HG03039 (cell line): Measurements from ENCODE around the gene RRN3.
"Not testable (repeated sequence)": the region's sequence is repeated elsewhere in the genome, so short reads cannot be mapped to it uniquely, and the experiment has no call there.

Experiments used
- ATAC-seq: cut with Tn5 transposase; IDR thresholded peaks from one replicate; pipeline ENCODE4 v1.9.1; 2021; ENCODE audit warnings: mild to moderate bottlenecking, moderate library complexity; ENCODE audit not compliant: unreplicated experiment

RRN3 gene

DNA sequence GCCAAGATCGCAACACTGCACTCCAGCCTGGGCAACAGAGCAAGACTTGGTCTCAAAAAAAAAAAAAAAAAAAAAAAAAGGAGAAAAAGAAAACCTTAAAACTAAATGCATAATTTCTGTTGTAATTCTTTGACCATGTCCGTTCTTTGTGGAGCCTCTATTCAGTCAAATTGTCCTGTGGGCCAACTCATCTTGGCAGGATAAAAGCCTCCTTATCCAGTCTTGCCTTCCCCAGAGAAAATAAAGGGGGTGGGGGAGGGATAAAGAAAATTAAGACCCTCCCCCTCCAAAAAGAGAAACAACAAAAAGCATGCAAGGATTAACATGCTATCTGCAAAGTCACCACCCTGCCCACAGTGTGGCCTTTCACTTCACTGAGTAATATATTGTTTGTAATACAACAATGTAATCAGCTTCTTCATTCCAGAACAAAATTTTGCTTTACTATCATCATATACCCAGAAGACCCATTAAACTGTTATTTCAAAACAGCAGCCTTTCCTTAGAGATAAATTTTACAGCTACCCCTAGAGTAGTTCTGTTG lies 5.4 kb upstream of the RRN3 start:
- ATAC-seq, result not testable (repeated sequence)

DNA sequence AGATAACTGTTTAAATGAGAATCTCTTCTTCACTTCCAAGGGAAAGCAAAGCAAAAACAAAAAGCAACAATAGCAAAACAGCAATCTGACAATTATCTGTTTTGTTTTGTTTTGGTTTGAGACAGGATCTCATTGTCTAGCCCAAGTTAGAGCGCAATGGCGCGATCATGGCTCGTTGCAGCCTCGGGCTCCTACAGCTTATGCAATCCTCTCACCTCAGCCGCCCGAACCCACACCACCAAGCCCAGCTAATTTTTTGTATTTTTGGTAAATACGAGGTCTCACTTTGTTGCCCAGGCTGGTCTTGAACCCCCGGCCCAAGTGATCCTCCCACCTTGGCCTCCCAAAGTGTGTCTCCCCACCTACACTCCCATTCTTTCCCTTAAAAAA lies 2.5 kb upstream of the RRN3 start:
- ATAC-seq, result not testable (repeated sequence)

DNA sequence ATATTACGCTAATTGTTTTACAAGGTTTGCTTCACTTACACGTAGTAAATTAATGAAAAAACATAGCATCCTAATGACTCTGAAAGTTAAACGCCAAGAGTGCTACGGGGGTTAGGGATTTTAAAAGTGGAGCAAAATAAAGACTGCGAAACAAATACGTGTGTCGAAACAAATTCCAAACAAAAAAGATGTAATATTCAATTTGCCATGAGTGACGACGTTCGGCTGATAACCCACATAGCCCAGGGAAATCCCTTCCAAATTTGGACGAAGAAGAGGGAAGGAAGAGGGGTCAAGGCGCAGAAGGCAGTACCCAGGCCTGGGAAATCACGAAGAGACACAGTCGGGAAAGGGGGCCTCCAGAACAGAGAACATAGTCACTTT lies 509 bp downstream of the RRN3 start:
- not testable (repeated sequence) for ATAC-seq

DNA sequence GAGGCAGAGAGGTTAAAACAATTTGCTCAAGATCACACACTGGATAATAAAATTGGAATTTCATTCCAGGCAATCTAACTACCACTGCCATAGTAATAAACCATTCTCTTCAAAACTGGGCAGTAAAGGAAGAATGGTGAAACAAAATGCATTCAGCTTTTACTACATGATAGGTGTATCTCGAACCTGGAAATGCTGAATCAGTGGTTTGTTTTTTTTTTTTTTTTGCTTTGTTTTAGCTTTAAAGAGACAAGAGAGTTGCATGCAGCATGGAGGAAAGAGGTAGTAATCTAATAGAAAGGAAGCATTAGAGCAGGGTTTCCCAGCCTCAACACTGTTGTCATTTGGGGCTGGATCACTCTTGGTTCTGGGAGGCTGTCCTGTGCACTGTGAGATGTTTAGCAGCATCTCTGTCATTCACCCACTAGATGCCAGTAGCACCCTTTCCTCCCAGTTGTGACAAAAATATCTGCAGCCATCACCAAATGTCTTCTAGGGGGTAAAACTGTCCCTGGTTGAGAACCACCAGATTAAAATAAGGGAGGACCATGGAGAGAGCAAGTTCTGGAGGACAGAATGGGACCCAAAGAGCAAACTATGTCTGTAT lies 3.3 kb downstream of the RRN3 start:
- ATAC-seq, result not testable (repeated sequence)

DNA sequence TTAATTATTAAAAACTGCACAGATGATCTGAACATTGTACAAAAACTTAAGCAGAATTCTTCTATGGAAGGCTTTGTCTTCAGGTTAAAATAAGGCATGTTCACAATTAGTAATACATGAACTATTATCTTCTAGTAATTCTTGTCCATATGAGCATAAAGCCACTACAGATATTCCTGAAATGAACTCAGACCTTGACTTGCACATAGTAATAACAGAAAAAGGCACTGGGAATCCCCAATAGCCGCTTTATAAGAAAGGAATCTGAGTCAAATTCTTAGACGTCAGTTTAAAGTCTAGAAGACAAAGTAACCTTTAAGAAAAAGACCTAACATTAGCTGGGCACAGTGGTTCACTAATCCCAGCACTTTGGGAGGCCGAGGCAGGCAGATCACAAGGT lies 11.3 kb downstream of the RRN3 start:
- ATAC-seq, result not testable (repeated sequence)

DNA sequence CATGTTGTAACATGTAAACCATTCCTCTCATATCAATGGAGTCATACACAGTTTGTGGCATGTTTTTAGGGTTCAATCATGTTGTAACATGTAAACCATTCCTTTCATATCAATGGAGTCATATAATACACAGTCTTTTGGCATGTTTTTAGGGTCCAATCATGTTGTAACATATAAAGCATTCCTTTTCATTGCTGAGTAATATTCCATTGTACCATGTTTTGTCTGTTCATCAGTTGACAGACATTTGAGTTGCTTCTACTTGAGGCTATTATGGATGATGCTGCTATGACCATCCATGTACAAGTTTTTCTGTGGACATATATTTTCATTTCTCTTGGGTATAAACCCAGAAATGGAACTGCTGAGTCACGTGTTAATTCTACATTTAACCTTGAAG lies 13.2 kb downstream of the RRN3 start:
- not testable (repeated sequence) for ATAC-seq

DNA sequence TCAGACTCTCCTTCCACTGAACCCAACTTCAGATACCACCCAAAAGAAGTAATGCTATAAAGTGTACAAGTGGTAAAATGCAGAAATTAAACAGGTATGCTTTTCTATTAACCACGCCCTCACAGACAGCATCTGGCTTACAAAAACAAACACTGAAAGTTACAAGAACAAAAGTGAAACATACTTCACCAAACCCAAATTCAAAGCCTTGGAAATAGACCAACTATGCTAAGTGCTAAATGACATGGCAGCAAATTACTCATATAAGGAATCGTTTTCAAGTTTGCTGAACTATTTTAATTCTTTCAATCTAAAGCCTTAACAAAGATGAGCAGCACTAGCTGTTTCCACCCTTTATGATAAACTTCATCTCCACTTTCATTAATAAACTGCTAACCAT lies 17.9 kb downstream of the RRN3 start:
- ATAC-seq, result not testable (repeated sequence)

DNA sequence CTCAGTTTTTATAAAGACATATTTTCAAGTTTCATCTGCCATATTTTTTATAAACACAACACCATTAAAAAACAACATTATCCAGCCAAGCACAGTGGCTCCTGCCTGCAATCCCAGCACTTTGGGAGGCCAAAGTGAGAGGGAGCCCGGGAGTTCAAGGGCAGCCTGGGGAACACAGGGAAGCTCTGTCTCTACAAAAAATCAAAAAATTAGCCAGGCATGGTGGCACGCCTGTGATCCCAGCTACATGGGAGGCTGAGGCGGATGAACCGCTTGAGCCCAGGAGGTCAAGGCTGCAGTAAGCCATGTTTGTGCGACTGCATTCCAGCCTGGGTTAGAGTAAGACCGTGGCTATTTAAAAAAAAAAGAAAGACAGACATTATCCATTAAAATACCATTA lies 21.0 kb downstream of the RRN3 start:
- no peak for ATAC-seq

DNA sequence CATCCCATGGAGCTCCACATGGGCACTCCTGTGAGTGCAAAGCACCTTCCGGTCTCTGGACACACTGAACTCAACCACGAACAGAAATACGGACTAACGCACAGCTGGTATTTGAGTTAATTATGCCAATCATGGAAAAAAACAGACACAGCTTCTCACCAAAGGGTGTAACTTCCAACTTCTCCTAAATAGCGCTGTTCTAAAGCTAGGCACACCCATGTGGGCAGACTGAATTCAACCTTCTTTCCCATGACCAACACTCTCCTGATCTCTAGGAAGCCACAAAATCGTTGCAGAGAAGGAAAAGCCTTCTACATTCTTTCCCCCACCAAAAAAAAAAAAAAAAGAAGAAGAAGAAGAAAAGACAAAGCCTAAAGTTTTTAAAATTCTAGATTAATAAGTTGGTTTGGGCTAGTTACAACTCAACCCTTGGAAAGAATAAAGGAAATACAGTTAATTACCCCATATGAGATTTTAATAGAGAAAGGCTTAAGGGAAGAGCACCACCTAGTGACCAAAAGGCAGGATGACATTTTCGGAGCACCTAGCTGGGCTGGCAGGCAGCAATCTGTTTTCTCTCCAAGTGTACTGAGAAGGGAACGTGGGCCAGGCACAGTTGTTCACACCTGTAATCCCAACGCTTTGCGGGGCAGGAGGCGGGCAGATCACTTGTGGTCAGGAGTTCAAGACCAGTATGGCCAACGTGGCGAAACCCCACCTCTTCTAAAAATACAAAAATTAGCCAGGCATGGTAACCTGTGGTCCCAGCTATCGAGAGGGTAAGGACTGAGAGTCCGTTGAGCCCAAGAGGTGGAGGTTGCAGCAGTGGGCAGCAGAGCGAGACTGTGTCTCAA lies 21.9 kb downstream of the RRN3 start:
- not testable (repeated sequence) for ATAC-seq

DNA sequence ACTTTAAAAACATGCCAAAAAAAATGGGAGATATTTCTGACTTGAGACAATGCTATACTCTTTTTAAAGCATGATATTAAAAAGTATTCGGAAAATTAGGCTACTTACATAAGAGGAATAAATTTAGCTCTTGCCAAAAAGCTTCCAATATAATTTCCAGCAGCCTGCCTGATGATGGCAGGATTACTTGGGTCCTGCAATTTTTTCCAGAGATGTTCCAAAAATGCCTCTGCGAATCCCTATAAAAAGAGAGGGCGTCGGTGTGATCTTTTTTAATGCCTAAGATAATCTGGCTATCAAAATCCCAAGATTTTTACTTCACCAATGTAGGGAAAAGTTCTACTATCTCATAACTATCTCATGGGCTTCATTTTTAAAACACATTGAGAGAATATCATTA lies 23.1 kb downstream of the RRN3 start:
- not testable (repeated sequence) for ATAC-seq

DNA sequence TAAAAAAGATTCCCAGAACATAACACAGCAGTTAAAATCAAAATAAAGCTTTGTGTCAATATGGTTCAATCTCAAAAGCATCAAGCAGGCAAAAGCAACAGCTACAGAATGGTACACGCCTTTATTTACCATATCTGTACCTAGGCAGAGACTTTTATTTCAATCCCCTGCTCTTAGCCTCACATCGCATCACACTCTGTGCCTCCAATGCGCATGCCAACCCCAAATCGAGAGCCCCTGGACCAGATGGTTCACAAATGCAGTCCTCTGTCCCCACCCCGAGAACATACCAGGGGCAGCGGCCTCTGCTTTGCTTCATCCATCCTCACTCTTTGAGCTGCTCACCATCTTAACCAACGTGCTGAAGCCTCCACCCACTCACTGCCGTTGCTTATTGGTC lies 27.4 kb downstream of the RRN3 start:
- ATAC-seq, result not testable (repeated sequence)

DNA sequence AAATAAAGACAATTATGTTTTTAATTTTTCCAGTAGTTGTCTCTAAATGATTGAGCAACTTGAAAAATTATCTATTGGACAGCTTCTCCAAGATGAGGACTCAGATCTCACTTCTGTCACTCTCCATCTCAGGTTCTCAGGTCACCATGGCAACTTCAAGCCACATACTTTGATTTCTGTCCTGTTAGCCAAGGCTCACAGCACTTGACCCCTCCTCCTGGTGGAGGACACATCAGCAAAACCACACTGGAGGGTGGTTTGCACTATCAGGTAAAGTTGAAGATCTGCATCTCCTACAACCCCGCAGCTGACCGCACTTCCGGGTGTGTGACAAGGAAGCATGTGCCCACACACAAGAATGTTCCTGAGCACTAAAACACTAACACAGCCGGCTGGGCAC lies 28.1 kb downstream of the RRN3 start:
- not testable (repeated sequence) for ATAC-seq

DNA sequence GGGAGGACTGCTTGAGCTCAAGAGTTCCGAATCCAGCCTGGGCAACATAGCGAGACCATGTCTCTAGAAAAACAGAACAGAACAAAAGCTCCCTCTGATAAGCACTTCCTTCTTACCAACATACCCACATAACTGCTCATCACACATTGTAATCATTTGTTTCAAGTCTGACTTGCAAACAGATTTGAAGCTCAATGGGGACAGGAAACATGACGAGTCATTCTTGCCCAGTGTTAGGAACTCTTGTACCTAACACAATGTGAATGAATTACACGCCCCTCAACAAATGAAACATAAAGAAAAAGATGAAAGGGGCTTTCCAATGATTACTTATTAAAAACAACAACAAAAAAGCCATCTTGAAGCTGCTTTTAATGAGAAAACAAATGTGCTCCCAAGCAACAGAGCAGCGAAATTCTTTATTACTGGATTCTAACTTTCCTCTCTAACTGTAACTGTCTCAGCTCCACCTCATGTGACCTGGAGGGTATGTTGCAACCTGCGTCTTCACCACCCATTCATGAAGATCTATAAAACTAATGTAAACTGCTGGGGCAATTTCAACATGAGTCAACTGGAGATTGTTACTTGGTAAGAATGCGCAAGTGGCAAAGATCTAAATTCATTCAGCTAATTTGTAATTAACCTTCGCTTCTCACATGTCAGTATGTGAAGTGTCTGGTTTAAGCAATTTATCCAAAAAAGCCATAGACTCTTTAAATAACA lies 31.8 kb downstream of the RRN3 start:
- ATAC-seq, result not testable (repeated sequence)

DNA sequence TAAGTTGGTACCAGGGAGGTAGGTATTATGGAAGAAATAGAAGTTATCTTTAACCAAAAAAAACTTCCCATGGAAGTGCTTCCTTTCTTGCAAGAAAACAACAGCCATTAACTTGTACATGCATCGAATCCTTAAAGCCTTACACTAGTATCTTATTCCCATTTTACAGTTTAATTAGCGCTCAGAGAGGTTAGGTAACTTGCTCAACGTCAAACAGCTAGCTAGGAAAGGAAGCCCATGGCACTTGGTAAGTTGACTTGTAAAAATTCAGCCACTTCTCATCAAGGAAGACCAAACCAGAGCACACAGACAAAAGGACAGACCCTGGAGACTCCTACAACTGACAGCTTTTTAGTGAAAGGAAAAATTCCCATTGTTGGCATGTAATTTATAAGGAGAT lies 34.7 kb downstream of the RRN3 start:
- ATAC-seq, result no peak

DNA sequence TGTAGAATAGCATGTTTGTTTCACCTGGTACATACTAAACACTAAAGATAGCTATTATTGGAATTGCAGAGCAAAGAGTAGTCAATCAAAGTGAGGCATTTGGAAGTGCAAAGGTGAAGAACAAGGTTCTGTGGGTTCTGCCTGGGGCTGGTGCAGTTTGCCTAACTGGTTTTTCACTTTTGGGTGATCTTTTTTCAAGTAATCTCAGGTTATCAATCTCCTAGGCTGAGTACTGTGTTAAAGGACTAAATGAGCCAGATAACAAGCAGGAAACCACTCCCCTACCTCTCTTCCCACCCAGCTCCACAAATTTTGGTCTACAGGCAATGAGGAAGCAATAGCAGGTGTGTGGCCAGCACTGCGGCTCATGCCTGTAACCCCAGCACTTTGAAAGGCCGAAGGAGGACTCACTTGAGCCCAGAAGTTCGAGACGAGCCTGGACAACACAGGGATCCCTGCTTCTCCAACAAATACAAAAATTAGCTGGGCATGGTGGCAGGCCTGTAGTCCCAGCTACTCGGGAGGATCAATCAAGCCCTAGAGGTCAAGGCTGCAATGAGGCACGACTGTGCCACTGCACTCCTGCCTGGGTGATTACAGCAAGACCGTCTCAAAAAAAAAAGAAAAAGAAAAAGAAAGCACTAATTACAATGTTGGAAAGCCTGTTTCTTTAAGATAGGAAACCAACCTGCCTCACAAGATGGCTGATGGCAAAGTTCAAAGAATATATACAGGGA lies 36.2 kb downstream of the RRN3 start:
- no peak for ATAC-seq

DNA sequence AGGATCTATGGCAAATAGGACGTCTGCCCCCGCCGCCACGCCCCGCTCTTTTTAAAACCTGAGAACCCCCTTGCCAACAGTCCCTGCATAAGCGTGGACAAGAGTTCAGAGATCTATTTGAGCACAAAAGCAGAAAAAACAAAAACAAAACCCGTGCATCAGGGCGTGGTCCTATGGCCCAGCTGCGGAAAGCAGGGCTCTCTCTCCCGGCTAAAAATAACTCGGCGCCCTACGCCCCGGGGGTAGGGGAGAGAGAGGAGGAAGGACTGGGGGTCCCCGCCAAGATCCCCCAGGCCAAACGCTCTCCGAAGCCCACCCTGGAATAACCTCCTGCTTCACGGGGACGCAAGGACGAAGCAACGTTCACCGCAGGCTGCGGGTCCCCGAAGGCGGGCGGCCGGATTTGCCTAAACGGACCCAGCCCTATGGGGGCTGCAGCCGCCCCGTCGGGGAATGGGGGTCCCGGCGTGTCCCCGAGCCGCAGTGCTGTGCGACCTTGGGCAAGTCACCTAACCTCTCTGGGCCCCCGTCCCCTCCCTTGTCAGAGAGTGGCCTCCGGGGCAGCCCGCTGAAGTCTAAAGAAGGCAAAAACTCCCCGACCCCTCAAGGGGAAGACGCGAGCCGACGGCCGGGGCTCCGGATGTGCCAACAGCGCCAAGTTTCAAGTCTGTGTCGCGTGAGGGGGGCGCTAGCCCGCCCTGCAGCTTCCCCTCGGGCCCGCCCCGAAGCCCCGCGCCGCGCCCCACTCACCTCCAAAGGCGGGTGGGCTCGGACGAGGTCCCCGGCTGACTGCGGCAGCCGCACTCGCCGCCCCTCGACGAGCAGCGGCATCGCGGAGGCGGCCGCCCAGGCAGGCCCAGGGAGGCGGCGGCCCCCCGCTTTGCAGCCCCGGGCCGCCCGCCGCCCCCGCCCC lies 38.7 kb downstream of the RRN3 start:
- ATAC-seq, result peak; percentile 51

DNA sequence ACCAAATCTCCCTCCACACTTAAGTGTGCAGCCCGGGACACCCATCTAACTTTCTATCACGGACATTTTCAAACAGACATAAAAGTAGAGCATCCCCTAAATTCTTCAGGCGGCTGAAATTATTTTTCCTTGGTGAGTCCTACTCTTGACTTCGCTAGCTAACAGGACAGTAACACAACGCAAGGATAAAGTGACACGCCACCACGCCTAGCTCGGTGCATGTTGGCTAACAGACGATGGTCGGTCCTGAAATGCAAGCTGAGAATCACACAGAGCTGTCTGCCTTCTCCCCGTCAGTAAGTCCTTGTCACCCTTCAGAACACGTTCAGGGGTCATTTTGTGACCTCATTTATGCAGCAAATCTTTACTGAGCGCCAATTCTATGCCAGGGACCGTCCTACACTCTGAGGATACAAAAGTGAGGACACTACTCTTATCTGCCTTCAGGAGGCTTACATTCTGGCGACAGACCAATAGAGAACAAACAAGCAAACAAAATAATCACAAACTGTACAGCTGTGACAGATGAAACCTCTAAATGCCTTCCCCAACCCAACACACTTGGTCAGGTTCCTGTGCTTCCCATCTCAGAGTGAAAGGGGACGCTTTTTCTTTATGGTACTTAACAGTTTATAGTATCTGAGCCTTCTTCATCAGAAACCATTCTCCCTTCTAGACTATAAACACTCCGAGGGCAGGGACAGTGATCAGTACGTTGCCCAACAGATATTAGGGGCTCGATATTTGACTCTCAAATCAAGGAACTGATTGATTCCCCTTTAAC lies 39.5 kb downstream of the RRN3 start:
- no peak for ATAC-seq

DNA sequence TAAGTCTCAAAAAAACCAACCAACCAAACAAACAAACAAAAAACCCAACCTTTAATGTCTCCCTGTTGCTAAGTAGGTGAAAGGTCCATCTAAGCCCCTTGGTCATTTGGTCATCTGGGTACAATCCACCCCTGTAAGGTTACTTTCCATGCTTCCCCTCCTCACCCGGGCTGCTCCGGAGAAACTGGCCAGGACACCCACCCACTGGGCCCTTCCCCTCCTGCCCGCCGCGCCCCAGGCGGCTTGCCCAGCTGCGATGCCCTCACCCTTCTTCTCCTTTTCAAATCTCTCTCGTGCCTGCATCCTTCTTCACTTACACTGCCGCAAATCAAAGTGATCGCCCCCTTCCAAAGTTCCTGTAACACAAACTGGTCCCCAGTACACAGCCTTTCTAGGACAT lies 40.2 kb downstream of the RRN3 start:
- no peak for ATAC-seq
